ENCODE data around the gene SYNE1. TPM values are rescaled to one million over a fixed set of nuclear protein-coding genes. Genes with fewer than 3 reads are reported as not detected.

SYNE1 gene
- total RNA-seq, 6 donors from 2014 or later, result 160 to 859 (median 490) TPM

GRCh38 chr6:152271776-152272464 lies 365.2 kb downstream of the SYNE1 start:
- Histone ChIP-seq H3K9me3 (no peaks in the 10 kb centered on the region), H3K27me3 (no peaks in the 10 kb centered on the region), H3K4me3 (no peak overlapping the region), H3K36me3 (peaks cover 5 to 87% (median 55%) of the 10 kb centered on the region in 4 donors), H3K27ac (peak overlapping the region; percentile 6 to 55 (median 46)), H3K4me1 (peaks cover 0 to 19% (median 11%) of the 10 kb centered on the region in 4 donors)
- 63 to 79% methylated on average over 6 of the region's 6 CpGs for WGBS, 2 donors
- ATAC-seq (ENCODE audit: low FRiP score in 2 of 2) (peak; percentile 61 to 91), DNase-seq (no peak)
- TF ChIP-seq POLR2A (IDR thresholded peaks at IDR 0.05) (no peak), CTCF (IDR thresholded peaks at IDR 0.05) (no peak), EP300 (IDR thresholded peaks at IDR 0.05) (no peak), POLR2AphosphoS5 (IDR thresholded peaks at IDR 0.05) (no peak)

GRCh38 chr6:152270301-152270925 lies 366.7 kb downstream of the SYNE1 start:
- ATAC-seq (ENCODE audit: low FRiP score in 2 of 2), result no peak
- DNase-seq, result no peak
- Histone ChIP-seq H3K36me3 (peaks cover under 1 to 80% (median 49%) of the 10 kb centered on the region in 4 donors), H3K27me3 (no peaks in the 10 kb centered on the region), H3K4me3 (no peak overlapping the region), H3K9me3 (no peaks in the 10 kb centered on the region), H3K4me1 (peaks cover 0 to 19% (median 11%) of the 10 kb centered on the region in 4 donors), H3K27ac (peak overlapping the region; percentile 6 to 37 (median 30))
- TF ChIP-seq POLR2A (IDR thresholded peaks at IDR 0.05) (no peak), POLR2AphosphoS5 (IDR thresholded peaks at IDR 0.05) (no peak), CTCF (IDR thresholded peaks at IDR 0.05) (no peak), EP300 (IDR thresholded peaks at IDR 0.05) (no peak)
- WGBS, 2 donors, result 80 to 90% methylated on average over 1 of the region's 1 CpG

GRCh38 chr6:152268846-152269442 lies 368.2 kb downstream of the SYNE1 start:
- peak overlapping the region in 1 of 4 donors; percentile 36 for H3K27ac ChIP-seq
- DNase-seq, result peak in 1 of 2 donors; percentile 41
- 90 to 93% methylated on average over 8 of the region's 8 CpGs for WGBS, 2 donors
- peaks cover 0 to 19% (median 10%) of the 10 kb centered on the region in 4 donors for H3K4me1 ChIP-seq
- H3K9me3 ChIP-seq, result no peaks in the 10 kb centered on the region
- no peak overlapping the region for H3K4me3 ChIP-seq
- no peaks in the 10 kb centered on the region for H3K27me3 ChIP-seq
- no peak for ATAC-seq (ENCODE audit: low FRiP score in 2 of 2)
- peaks cover 0 to 78% (median 42%) of the 10 kb centered on the region in 4 donors for H3K36me3 ChIP-seq
- no peak for TF ChIP-seq EP300 (IDR thresholded peaks at IDR 0.05)
- no peak for TF ChIP-seq CTCF (IDR thresholded peaks at IDR 0.05)
- TF ChIP-seq POLR2A (IDR thresholded peaks at IDR 0.05), result no peak
- no peak for TF ChIP-seq POLR2AphosphoS5 (IDR thresholded peaks at IDR 0.05)

- peak in 1 of 6 experiments; percentile 26 for TF ChIP-seq CTCF (IDR thresholded peaks at IDR 0.05)
- TF ChIP-seq POLR2A (IDR thresholded peaks at IDR 0.05), result no peak
- DNase-seq, result no peak
- Histone ChIP-seq H3K27ac (peak overlapping the region in 1 of 4 donors; percentile 24), H3K4me1 (peaks cover 0 to 12% (median 6%) of the 10 kb centered on the region in 4 donors), H3K4me3 (no peak overlapping the region), H3K27me3 (no peaks in the 10 kb centered on the region), H3K9me3 (no peaks in the 10 kb centered on the region), H3K36me3 (peaks cover 3 to 78% (median 38%) of the 10 kb centered on the region in 4 donors)
- ATAC-seq (ENCODE audit: low FRiP score in 2 of 2), result no peak
- 67 to 71% methylated on average over 9 of the region's 9 CpGs for WGBS, 2 donors
Measured at GRCh38 chr6:152267967-152268845, 369.0 kb downstream of the SYNE1 start.

Measured in upper lobe of left lung (tissue), 6 donors.